H1 (cell line): ENCODE measurements around the gene ISY1. TPM values are rescaled to one million over a fixed set of nuclear protein-coding genes. Genes with fewer than 3 reads are reported as not detected.

ENCODE experiments used
- CTCF ChIA-PET: fragments of 300-600 bp; sonication (Branson Sonifier 250); formaldehyde crosslinking; loops from one replicate; lab custom pipeline; 2021; ENCODE audit not compliant: partially characterized antibody; lab: Charles Lee
- POLR2A ChIA-PET: fragments of 300-600 bp; sonication (Branson Sonifier 250); formaldehyde crosslinking; loops from one replicate; lab custom pipeline; 2021; ENCODE audit warnings: inconsistent platforms; ENCODE audit not compliant: partially characterized antibody; lab: Charles Lee
- DNase-seq, 2 experiments: peaks; one replicate each; pipeline versions ENCODE4 v3.0.0 to v3.0.0-alpha.2; 2010 to 2022; ENCODE audit warnings: low spot score in 2 of 2, low read depth in 1 of 2, mixed read lengths in 1 of 2
- FAIRE-seq: peaks from 2 replicates; lab custom pipeline; 2011; peaks lifted over from hg19 to GRCh38; lab: Jason Lieb, UNC
- H2AFZ ChIP-seq: 2 replicates; pipeline ENCODE4 v1.8.1; 2012; ENCODE audit warnings: low read length, inconsistent platforms
- H2AK5ac ChIP-seq: 2 replicates; pipeline ENCODE4 v1.6.1; 2013; ENCODE audit warnings: low read depth, low read length
- H2BK120ac ChIP-seq: replicated peaks from 2 replicates; pipeline ENCODE3; 2013; ENCODE audit warnings: low read depth, low read length, inconsistent platforms
- H2BK12ac ChIP-seq: 2 replicates; pipeline ENCODE4 v1.6.1; 2013; ENCODE audit warnings: low read depth, low read length
- H2BK15ac ChIP-seq: 2 replicates; pipeline ENCODE4 v1.6.1; 2013; ENCODE audit warnings: low read length
- H2BK20ac ChIP-seq: 2 replicates; pipeline ENCODE4 v1.6.1; 2013; ENCODE audit warnings: low read length
- H2BK5ac ChIP-seq: 2 replicates; pipeline ENCODE4 v1.6.1; 2013; ENCODE audit warnings: low read depth, low read length
- H3K14ac ChIP-seq: 2 replicates; pipeline ENCODE4 v1.6.1; 2013; ENCODE audit warnings: inconsistent platforms; ENCODE audit not compliant: insufficient read length
- H3K18ac ChIP-seq: 2 replicates; pipeline ENCODE4 v1.6.1; 2013; ENCODE audit warnings: low read length; ENCODE audit errors: extremely low read depth
- H3K23ac ChIP-seq: 2 replicates; pipeline ENCODE4 v1.6.1; 2013; ENCODE audit warnings: inconsistent platforms; ENCODE audit not compliant: insufficient read length
- H3K23me2 ChIP-seq: 2 replicates; pipeline ENCODE4 v1.6.1; 2013; ENCODE audit warnings: low read depth, low read length
- H3K27ac ChIP-seq: 2 replicates; pipeline ENCODE4 v1.6.1; 2011; ENCODE audit warnings: low read depth, low read length, inconsistent platforms
- H3K27me3 ChIP-seq, 4 experiments: replicated peaks in 1 of 4; 1 replicate in 1 of 4; 2 replicates in 3 of 4; pipeline versions ENCODE4 v1.6.1 to v1.8.1; 2011 to 2013; ENCODE audit warnings: low read length in 3 of 4, mild to moderate bottlenecking in 3 of 4, inconsistent platforms in 2 of 4, mixed read lengths in 2 of 4, moderate library complexity in 1 of 4; ENCODE audit not compliant: control insufficient read depth in 3 of 4, insufficient read depth in 3 of 4; ENCODE audit errors: extremely low read depth in 1 of 4
- H3K36me3 ChIP-seq, 4 experiments: 2 replicates each; pipeline versions ENCODE4 v1.6.1 to v1.8.1; 2011 to 2013; ENCODE audit warnings: mild to moderate bottlenecking in 4 of 4, low read length in 3 of 4, moderate library complexity in 2 of 4, control low read depth in 1 of 4, inconsistent platforms in 1 of 4; ENCODE audit not compliant: insufficient read depth in 4 of 4, control insufficient read depth in 2 of 4
- H3K4ac ChIP-seq: replicated peaks from 2 replicates; pipeline ENCODE3; 2013; ENCODE audit warnings: low read length, low read depth, mixed read lengths, inconsistent platforms; ENCODE audit not compliant: insufficient read length
- H3K4me1 ChIP-seq, 4 experiments: replicated peaks in 1 of 4; 1 replicate in 1 of 4; 2 replicates in 3 of 4; pipeline versions ENCODE4 v1.6.1 to v1.8.1; 2011 to 2013; ENCODE audit warnings: low read length in 3 of 4, inconsistent platforms in 2 of 4, mixed read lengths in 1 of 4; ENCODE audit not compliant: insufficient read depth in 4 of 4, control insufficient read depth in 3 of 4
- H3K4me2 ChIP-seq, 2 experiments: 2 replicates each; pipeline versions ENCODE4 v1.6.1 to v1.8.1; 2011 to 2013; ENCODE audit warnings: low read depth in 2 of 2, low read length in 2 of 2, control low read depth in 1 of 2, inconsistent platforms in 1 of 2, mild to moderate bottlenecking in 1 of 2; ENCODE audit not compliant: insufficient read depth in 1 of 2
- H3K4me3 ChIP-seq, 4 experiments: fragments of 200-600, 300-600 bp in 1 of 4; sonication (generic), shearing (Covaris generic), sonication (Bioruptor Twin) in 1 of 4; 2 replicates each; pipeline versions ENCODE4 v1.5.1 to v1.8.1; 2011 to 2016; ENCODE audit warnings: low read length in 4 of 4, low read depth in 3 of 4, control low read depth in 2 of 4, inconsistent platforms in 2 of 4, mild to moderate bottlenecking in 2 of 4, mixed read lengths in 1 of 4, moderate library complexity in 1 of 4; ENCODE audit not compliant: insufficient read depth in 2 of 4; ENCODE audit errors: extremely low read depth in 1 of 4
- H3K56ac ChIP-seq: replicated peaks from 2 replicates; pipeline ENCODE3; 2013; ENCODE audit warnings: low read depth, mild to moderate bottlenecking, mixed read lengths, low read length, inconsistent platforms; ENCODE audit not compliant: insufficient read length
- H3K79me1 ChIP-seq: 2 replicates; pipeline ENCODE4 v1.6.1; 2013; ENCODE audit warnings: low read depth, low read length, control low read depth
- H3K79me2 ChIP-seq, 2 experiments: 2 replicates each; pipeline versions ENCODE4 v1.6.1 to v1.8.1; 2012 to 2013; ENCODE audit warnings: low read length in 2 of 2, mild to moderate bottlenecking in 2 of 2, inconsistent platforms in 1 of 2; ENCODE audit not compliant: insufficient read depth in 2 of 2, control insufficient read depth in 1 of 2
- H3K9ac ChIP-seq, 4 experiments: replicated peaks in 1 of 4; 1 replicate in 1 of 4; 2 replicates in 3 of 4; pipeline versions ENCODE4 v1.6.1 to v1.8.1; 2011 to 2013; ENCODE audit warnings: low read depth in 3 of 4, low read length in 3 of 4, control low read depth in 2 of 4, mild to moderate bottlenecking in 2 of 4, moderate library complexity in 2 of 4, inconsistent platforms in 1 of 4; ENCODE audit errors: extremely low read depth in 1 of 4
- H3K9me3 ChIP-seq, 2 experiments: 2 replicates each; pipeline versions ENCODE4 v1.6.1 to v1.8.1; 2012 to 2013; ENCODE audit warnings: mild to moderate bottlenecking in 2 of 2, moderate library complexity in 2 of 2, control low read depth in 1 of 2, inconsistent platforms in 1 of 2, low read depth in 1 of 2, low read length in 1 of 2, mixed read lengths in 1 of 2; ENCODE audit not compliant: insufficient read depth in 2 of 2
- H4K20me1 ChIP-seq, 2 experiments: replicated peaks in 1 of 2; 2 replicates each; pipeline versions ENCODE3 to v1.8.1; 2011 to 2013; ENCODE audit warnings: inconsistent platforms in 2 of 2, low read length in 2 of 2, mild to moderate bottlenecking in 1 of 2; ENCODE audit not compliant: insufficient read depth in 2 of 2, control insufficient read depth in 1 of 2
- H4K5ac ChIP-seq: 2 replicates; pipeline ENCODE4 v1.6.1; 2013; ENCODE audit warnings: low read length, low read depth, mixed read lengths, inconsistent platforms; ENCODE audit not compliant: insufficient read length
- H4K8ac ChIP-seq: 2 replicates; pipeline ENCODE4 v1.8.0; 2013; ENCODE audit warnings: mild to moderate bottlenecking, moderate library complexity, low read length, inconsistent platforms; ENCODE audit not compliant: insufficient read depth; ENCODE audit errors: extremely low read depth
- H4K91ac ChIP-seq: replicated peaks from 2 replicates; pipeline ENCODE3; 2013; ENCODE audit warnings: low read length, mixed read lengths, inconsistent platforms; ENCODE audit not compliant: insufficient read length
- BACH1 ChIP-seq: IDR thresholded peaks from 2 replicates; pipeline ENCODE4 v1.6.1; 2012; ENCODE audit warnings: low read length, improper control_type of control experiment
- BCL11A ChIP-seq, 2 experiments: IDR thresholded peaks; one replicate each; pipeline ENCODE4 v1.6.1; 2011; ENCODE audit warnings: low read depth in 2 of 2, low read length in 2 of 2, mild to moderate bottlenecking in 2 of 2
- CBX8 ChIP-seq: fragments of 300-800, 300-1000 bp; sonication (generic); IDR thresholded peaks from 2 replicates; pipeline ENCODE4 v1.7.1; 2016; ENCODE audit warnings: low read depth, low read length, borderline replicate concordance
- CHD2 ChIP-seq: IDR thresholded peaks from 2 replicates; pipeline ENCODE4 v1.6.1; 2012; ENCODE audit warnings: low read length, improper control_type of control experiment
- EGR1 ChIP-seq: IDR thresholded peaks from 2 replicates; pipeline ENCODE4 v1.6.1; 2011; ENCODE audit warnings: low read depth, low read length, borderline replicate concordance
- FOSL1 ChIP-seq: IDR thresholded peaks from 2 replicates; pipeline ENCODE4 v1.6.1; 2011; ENCODE audit warnings: mild to moderate bottlenecking, low read depth, low read length, moderate library complexity; ENCODE audit not compliant: insufficient read depth
- GABPA ChIP-seq: IDR thresholded peaks from 2 replicates; pipeline ENCODE4 v1.6.1; 2011; ENCODE audit warnings: mild to moderate bottlenecking, low read length, moderate library complexity, borderline replicate concordance; ENCODE audit not compliant: insufficient read depth
- HDAC2 ChIP-seq, 2 experiments: fragments of 300-600 bp in 1 of 2; sonication (generic) in 1 of 2; IDR thresholded peaks; 2 replicates each; pipeline ENCODE4 v1.6.1; 2011 to 2012; ENCODE audit warnings: low read depth in 2 of 2, low read length in 2 of 2, mild to moderate bottlenecking in 2 of 2, moderate library complexity in 2 of 2, borderline replicate concordance in 1 of 2, inconsistent platforms in 1 of 2
- KDM1A ChIP-seq: fragments of 200-600, 300-600 bp; sonication (generic); IDR thresholded peaks from 2 replicates; pipeline ENCODE4 v1.7.1; 2016; ENCODE audit warnings: mild to moderate bottlenecking, low read length, borderline replicate concordance
- NRF1 ChIP-seq: IDR thresholded peaks from 2 replicates; pipeline ENCODE4 v1.6.1; 2011; ENCODE audit warnings: mild to moderate bottlenecking, low read depth, low read length, improper control_type of control experiment
- POLR2A ChIP-seq, 2 experiments: IDR thresholded peaks; 1 replicate in 1 of 2; 2 replicates in 1 of 2; pipeline ENCODE4 v1.6.1; 2011; ENCODE audit warnings: low read depth in 2 of 2, low read length in 2 of 2, mild to moderate bottlenecking in 2 of 2; ENCODE audit errors: control extremely low read depth in 1 of 2
- RAD21 ChIP-seq, 2 experiments: IDR thresholded peaks in 1 of 2; conservative IDR thresholded peaks in 1 of 2; 2 replicates each; pipeline ENCODE4 v1.6.1; 2011; ENCODE audit warnings: low read depth in 2 of 2, low read length in 2 of 2, improper control_type of control experiment in 1 of 2, inconsistent platforms in 1 of 2, mild to moderate bottlenecking in 1 of 2, moderate library complexity in 1 of 2
- RXRA ChIP-seq: IDR thresholded peaks from 2 replicates; pipeline ENCODE4 v1.6.1; 2011; ENCODE audit warnings: low read depth, mild to moderate bottlenecking, low read length, moderate library complexity; ENCODE audit not compliant: insufficient read depth
- SRF ChIP-seq: IDR thresholded peaks from 2 replicates; pipeline ENCODE4 v1.6.1; 2011; ENCODE audit warnings: mild to moderate bottlenecking, low read depth, low read length, moderate library complexity
- TCF12 ChIP-seq: IDR thresholded peaks from 2 replicates; pipeline ENCODE4 v1.6.1; 2011; ENCODE audit warnings: low read depth, mild to moderate bottlenecking, low read length
- WGBS, 2 experiments: shearing (Covaris generic) in 1 of 2; methylation state at CpG; one replicate each; pipeline versions ENCODE4 v1.1.6 to v1.1.7; 2013 to 2015; ENCODE audit warnings: low lambda C conversion rate in 2 of 2, mixed read lengths in 2 of 2, inconsistent platforms in 1 of 2, low coverage in 1 of 2, missing lambda C conversion rate in 1 of 2; ENCODE audit not compliant: insufficient replicate concordance in 2 of 2, insufficient coverage in 1 of 2, insufficient read length in 1 of 2; ENCODE audit errors: extremely low coverage in 1 of 2, missing lambda C conversion rate in 1 of 2; 5-methylcytosine and 5-hydroxymethylcytosine counted together
- polyA plus RNA-seq, 7 experiments: library from polyadenylated mRNA; depleted of rRNA in 3 of 7; stranded (reverse) in 5 of 7; unstranded in 2 of 7; fragments of >200 nt in 5 of 7; fragments of 200-250 nt in 2 of 7; gene quantifications; 1 replicate in 5 of 7; 2 replicates in 1 of 7; 4 replicates in 1 of 7; pipeline versions ENCODE4 v1.2.1 to v1.2.3, GENCODE V29; 2011 to 2013; ENCODE audit warnings: missing spikeins in 2 of 7, mixed read lengths in 2 of 7
- total RNA-seq: library from RNA; stranded (reverse); fragmentation: NEBNext Ultra II Directional; extraction: Animal tissue kit (Norgen Biotek cat#: 25700); gene quantifications from 2 replicates; pipeline ENCODE4 v1.2.1, GENCODE V29; 2021

The ISY1 gene
- total and polyA plus RNA-seq, 2 of the 8 experiments (the other 6 are each of a cell fraction or from before 2014, with no cell fraction given), result 16.6 to 38.7 TPM

GRCh38 chr3:129173725-129174124, 12.9 kb upstream of the ISY1 start:
- Histone ChIP-seq H3K79me2 (peaks cover 39 to 93% of the 10 kb centered on the region in 2 experiments), H3K4me3 (no peak overlapping the region), H4K8ac (no peak overlapping the region), H2BK15ac (no peak overlapping the region), H3K36me3 (peaks cover 16 to 72% (median 36%) of the 10 kb centered on the region in 4 experiments), H3K18ac (no peak overlapping the region), H3K23me2 (no peaks in the 10 kb centered on the region), H3K9ac (no peak overlapping the region), H2BK120ac (no peak overlapping the region), H3K27ac (no peak overlapping the region), H2BK5ac (no peak overlapping the region), H3K14ac (no peak overlapping the region), H3K27me3 (no peaks in the 10 kb centered on the region), H4K20me1 (peaks cover 26 to 32% of the 10 kb centered on the region in 2 experiments), H3K56ac (no peak overlapping the region), H3K9me3 (no peaks in the 10 kb centered on the region; a peak in 1 of 4 replicates), H4K91ac (no peak overlapping the region), H3K4me2 (no peak overlapping the region), H4K5ac (no peak overlapping the region), H3K79me1 (no peaks in the 10 kb centered on the region; the same call in 1 of the 2 replicates), H2AFZ (no peak overlapping the region), H3K23ac (no peak overlapping the region), H3K4me1 (no peaks in the 10 kb centered on the region), H2BK12ac (no peak overlapping the region), H2AK5ac (no peak overlapping the region), H3K4ac (no peak overlapping the region), H2BK20ac (no peak overlapping the region)
- ChIA-PET CTCF (interaction anchor here (0.6 to 1.1 kb wide), 2 partner anchors 11 to 28 kb away, joined by 3 to 4 read pairs; no protein-coding TSS in a partner anchor), POLR2A (interaction anchor here (1.2 to 3.7 kb wide), 2 partner anchors 11 to 66 kb away, joined by 4 to 22 read pairs; no protein-coding TSS in a partner anchor)
- 89 to 100% methylated on average over 1 to 4 of the region's 4 CpGs for WGBS, 2 experiments
- FAIRE-seq (no peak), DNase-seq (no peak)
- TF ChIP-seq BCL11A (IDR thresholded peaks at IDR 0.05; ENCODE audit: low read depth in 2 of 2, low read length in 2 of 2), result no peak
- TF ChIP-seq SRF, result no peak
- TF ChIP-seq HDAC2 (IDR thresholded peaks at IDR 0.05; ENCODE audit: borderline replicate concordance in 1 of 2, low read depth in 2 of 2, low read length in 2 of 2), result no peak
- no peak for TF ChIP-seq BACH1
- TF ChIP-seq NRF1, result no peak
- no peak for TF ChIP-seq RAD21 (IDR thresholded peaks at IDR 0.05 in 1 of 2, conservative IDR thresholded peaks at IDR 0.05 in 1 of 2; ENCODE audit: low read depth in 2 of 2, low read length in 2 of 2)
- no peak for TF ChIP-seq POLR2A (IDR thresholded peaks at IDR 0.05; ENCODE audit: control extremely low read depth in 1 of 2, low read depth in 2 of 2, low read length in 2 of 2)
- TF ChIP-seq CBX8, result no peak
- no peak for TF ChIP-seq FOSL1
- no peak for TF ChIP-seq CHD2
- no peak for TF ChIP-seq KDM1A
- TF ChIP-seq TCF12, result no peak
- no peak for TF ChIP-seq EGR1
- no peak for TF ChIP-seq GABPA
- no peak for TF ChIP-seq RXRA
